Measurements from ENCODE around the gene CNNM1. TPM values are rescaled to one million over a fixed set of nuclear protein-coding genes. Genes with fewer than 3 reads are reported as not detected.

The CNNM1 gene
- total RNA-seq, 4 donors from 2014 or later = 1.9 to 3.6 (median 2.8) TPM

GRCh38 chr10:99316374-99316773 lies 12.8 kb upstream of the CNNM1 start:
- 86 to 87% methylated on average over 16 to 17 of the region's 17 CpGs for WGBS, 2 donors
- TF ChIP-seq POLR2A (IDR thresholded peaks at IDR 0.05) = no peak
- TF ChIP-seq CTCF (IDR thresholded peaks at IDR 0.05) = no peak
- intact Hi-C loops (cut with DNase I; ENCODE audit: low total_unique reads) = no loop called here
- DNase-seq (ENCODE audit: low spot score in 2 of 2) = no peak
- H3K4me3 ChIP-seq (ENCODE audit: low read depth, poor library complexity, severe bottlenecking) = no peak overlapping the region

GRCh38 chr10:99318048-99318447 lies 11.1 kb upstream of the CNNM1 start:
- intact Hi-C loops (cut with DNase I; ENCODE audit: low total_unique reads) = no loop called here
- TF ChIP-seq POLR2A (IDR thresholded peaks at IDR 0.05) = no peak
- TF ChIP-seq CTCF (IDR thresholded peaks at IDR 0.05) = no peak
- DNase-seq (ENCODE audit: low spot score in 2 of 2) = no peak
- no peak overlapping the region for H3K4me3 ChIP-seq (ENCODE audit: low read depth, poor library complexity, severe bottlenecking)
- 84 to 89% methylated on average over 3 of the region's 3 CpGs for WGBS, 2 donors

GRCh38 chr10:99318475-99318874 lies 10.7 kb upstream of the CNNM1 start:
- TF ChIP-seq POLR2A (IDR thresholded peaks at IDR 0.05) (no peak), CTCF (IDR thresholded peaks at IDR 0.05) (no peak)
- H3K4me3 ChIP-seq (ENCODE audit: low read depth, poor library complexity, severe bottlenecking) = no peak overlapping the region
- DNase-seq (ENCODE audit: low spot score in 2 of 2) = no peak
- intact Hi-C loops (cut with DNase I; ENCODE audit: low total_unique reads) = no loop called here
- WGBS, 2 donors = 87 to 88% methylated on average over 2 of the region's 2 CpGs

GRCh38 chr10:99325281-99325680 lies 3.9 kb upstream of the CNNM1 start:
- no peak for DNase-seq (ENCODE audit: low spot score in 2 of 2)
- H3K4me3 ChIP-seq (ENCODE audit: low read depth, poor library complexity, severe bottlenecking) = no peak overlapping the region
- TF ChIP-seq POLR2A (IDR thresholded peaks at IDR 0.05) = no peak
- TF ChIP-seq CTCF (IDR thresholded peaks at IDR 0.05) = no peak
- 18 to 33% methylated on average over 1 of the region's 1 CpG for WGBS, 2 donors
- intact Hi-C loops (cut with DNase I; ENCODE audit: low total_unique reads) = no loop called here

- no peak for TF ChIP-seq POLR2A (IDR thresholded peaks at IDR 0.05)
- no peak for TF ChIP-seq CTCF (IDR thresholded peaks at IDR 0.05)
- DNase-seq (ENCODE audit: low spot score in 2 of 2) = no peak
- intact Hi-C loops (cut with DNase I; ENCODE audit: low total_unique reads) = no loop called here
- 91% methylated on average over 5 of the region's 5 CpGs for WGBS, 2 donors
- H3K4me3 ChIP-seq (ENCODE audit: low read depth, poor library complexity, severe bottlenecking) = no peak overlapping the region
Measured at GRCh38 chr10:99326871-99327270, 2.3 kb upstream of the CNNM1 start.

GRCh38 chr10:99328579-99329303 lies 415 bp upstream of the CNNM1 start:
- TF ChIP-seq CTCF (IDR thresholded peaks at IDR 0.05) (no peak), POLR2A (IDR thresholded peaks at IDR 0.05) (no peak)
- peak overlapping the region; percentile 55 for H3K4me3 ChIP-seq (ENCODE audit: low read depth, poor library complexity, severe bottlenecking)
- intact Hi-C loops (cut with DNase I; ENCODE audit: low total_unique reads) = no loop called here
- no peak for DNase-seq (ENCODE audit: low spot score in 2 of 2)
- WGBS, 2 donors = 28% methylated on average over 20 to 23 of the region's 23 CpGs

All from lower leg skin (tissue), 4 donors.